Astrocyte (in vitro differentiated cells and primary cell): Measurements from ENCODE around the gene PROSER3. TPM values are rescaled to one million over a fixed set of nuclear protein-coding genes. Genes with fewer than 3 reads are reported as not detected.
A peak's percentile ranks its signal among the peaks of the same experiment; 100 is the strongest.

Source experiments
- DNase-seq: peaks from one replicate; pipeline ENCODE4 v3.0.0-alpha.2; 2010; ENCODE audit warnings: low read depth
- FAIRE-seq: peaks from 2 replicates; lab custom pipeline; 2011; peaks lifted over from hg19 to GRCh38; lab: Jason Lieb, UNC
- H2AFZ ChIP-seq: 2 replicates; pipeline ENCODE4 v1.6.0; 2012; ENCODE audit warnings: low read depth, low read length, inconsistent platforms
- H3K27ac ChIP-seq: 2 replicates; pipeline ENCODE4 v1.5.1; 2011; ENCODE audit warnings: low read depth, low read length, inconsistent platforms
- H3K27me3 ChIP-seq: 2 replicates; pipeline ENCODE4 v1.6.0; 2011; ENCODE audit warnings: low read length, inconsistent platforms; ENCODE audit not compliant: insufficient read depth
- H3K36me3 ChIP-seq: 2 replicates; pipeline ENCODE4 v1.5.1; 2011; ENCODE audit warnings: low read length, inconsistent platforms; ENCODE audit not compliant: insufficient read depth
- H3K4me1 ChIP-seq: 2 replicates; pipeline ENCODE4 v1.5.1; 2011; ENCODE audit warnings: low read length, inconsistent platforms; ENCODE audit not compliant: insufficient read depth
- H3K4me2 ChIP-seq: 2 replicates; pipeline ENCODE4 v1.6.0; 2012; ENCODE audit warnings: low read length, inconsistent platforms
- H3K4me3 ChIP-seq: 2 replicates; pipeline ENCODE4 v1.5.1; 2011; ENCODE audit warnings: low read depth, mild to moderate bottlenecking, low read length, inconsistent platforms; ENCODE audit not compliant: insufficient read depth
- H3K79me2 ChIP-seq: 2 replicates; pipeline ENCODE4 v1.6.0; 2012; ENCODE audit warnings: mild to moderate bottlenecking, low read length, inconsistent platforms; ENCODE audit not compliant: insufficient read depth
- H3K9ac ChIP-seq: 2 replicates; pipeline ENCODE4 v1.6.0; 2012; ENCODE audit warnings: mild to moderate bottlenecking, low read length, inconsistent platforms
- H3K9me3 ChIP-seq: 2 replicates; pipeline ENCODE4 v1.5.1; 2012; ENCODE audit warnings: low read depth, mild to moderate bottlenecking, low read length, inconsistent platforms; ENCODE audit not compliant: insufficient read depth
- H4K20me1 ChIP-seq: 2 replicates; pipeline ENCODE4 v1.6.0; 2012; ENCODE audit warnings: low read length, inconsistent platforms; ENCODE audit not compliant: insufficient read depth
- H3K27ac Mint-ChIP-seq: one replicate; pipeline ENCODE4 v1.8.0; 2021; ENCODE audit warnings: mild to moderate bottlenecking, mixed read lengths; ENCODE audit not compliant: unreplicated experiment
- H3K27me3 Mint-ChIP-seq: one replicate; pipeline ENCODE4 v1.8.0; 2021; ENCODE audit warnings: low read depth, mixed read lengths; ENCODE audit not compliant: unreplicated experiment
- H3K36me3 Mint-ChIP-seq: one replicate; pipeline ENCODE4 v1.8.0; 2021; ENCODE audit warnings: low read depth, mixed read lengths; ENCODE audit not compliant: unreplicated experiment
- H3K4me1 Mint-ChIP-seq: one replicate; pipeline ENCODE4 v1.8.0; 2021; ENCODE audit warnings: low read depth, mixed read lengths; ENCODE audit not compliant: unreplicated experiment
- H3K4me3 Mint-ChIP-seq: one replicate; pipeline ENCODE4 v1.8.0; 2021; ENCODE audit warnings: mild to moderate bottlenecking, moderate library complexity, mixed read lengths; ENCODE audit not compliant: unreplicated experiment
- H3K9me3 Mint-ChIP-seq: one replicate; pipeline ENCODE4 v1.8.0; 2021; ENCODE audit warnings: mild to moderate bottlenecking, mixed read lengths; ENCODE audit not compliant: unreplicated experiment
- CTCF ChIP-seq: IDR thresholded peaks from 2 replicates; pipeline ENCODE4 v1.5.1; 2011; ENCODE audit warnings: low read depth, mild to moderate bottlenecking, inconsistent platforms, low read length, moderate library complexity; ENCODE audit not compliant: insufficient read depth
- EZH2 ChIP-seq: IDR thresholded peaks from 2 replicates; pipeline ENCODE4 v1.6.1; 2012; ENCODE audit warnings: mild to moderate bottlenecking, low read length, inconsistent platforms; ENCODE audit not compliant: insufficient read depth
- total RNA-seq: library from RNA; stranded (reverse); gene quantifications from 2 replicates; pipeline ENCODE4 v1.2.1, GENCODE V29; 2021

PROSER3 gene
- total RNA-seq, 1 donor from 2014 or later = 35.6 TPM

- Histone ChIP-seq H3K27me3 (no peaks in the 10 kb centered on the region), H3K79me2 (no peaks in the 10 kb centered on the region), H3K36me3 (peaks cover 8% of the 10 kb centered on the region), H3K4me3 (peak overlapping the region; percentile 67), H3K27ac (no peak overlapping the region), H2AFZ (no peak overlapping the region), H3K4me2 (peak overlapping the region; percentile 100), H3K9me3 (no peaks in the 10 kb centered on the region), H3K9ac (peak overlapping the region; percentile 66), H4K20me1 (peaks cover 24% of the 10 kb centered on the region), H3K4me1 (peaks cover 5% of the 10 kb centered on the region)
- FAIRE-seq (no peak), DNase-seq (no peak)
- TF ChIP-seq CTCF (no peak), EZH2 (no peak)
- Mint-ChIP-seq H3K4me1 (no peaks in the 10 kb centered on the region), H3K4me3 (peak overlapping the region; percentile 54), H3K9me3 (no peaks in the 10 kb centered on the region), H3K27me3 (no peaks in the 10 kb centered on the region), H3K27ac (no peak overlapping the region), H3K36me3 (peaks cover 9% of the 10 kb centered on the region)
These were observed 18.5 kb upstream of the PROSER3 start for GRCh38 chr19:35739275-35740107.

- Histone ChIP-seq H3K27me3 (no peaks in the 10 kb centered on the region), H3K4me2 (peak overlapping the region; percentile 100), H4K20me1 (peaks cover 19% of the 10 kb centered on the region), H3K4me1 (peaks cover 5% of the 10 kb centered on the region), H3K27ac (no peak overlapping the region), H3K4me3 (peak overlapping the region; percentile 67), H2AFZ (peak overlapping the region; percentile 66), H3K9me3 (no peaks in the 10 kb centered on the region), H3K79me2 (no peaks in the 10 kb centered on the region), H3K36me3 (peaks cover 8% of the 10 kb centered on the region), H3K9ac (peak overlapping the region; percentile 66)
- DNase-seq = no peak
- TF ChIP-seq CTCF (no peak), EZH2 (no peak)
- peaks cover 8% of the 10 kb centered on the region for H3K36me3 Mint-ChIP-seq
- FAIRE-seq = no peak
- no peaks in the 10 kb centered on the region for H3K27me3 Mint-ChIP-seq
- H3K4me1 Mint-ChIP-seq = no peaks in the 10 kb centered on the region
- peak overlapping the region; percentile 82 for H3K4me3 Mint-ChIP-seq
- H3K9me3 Mint-ChIP-seq = no peaks in the 10 kb centered on the region
- no peak overlapping the region for H3K27ac Mint-ChIP-seq
These were observed 17.9 kb upstream of the PROSER3 start for GRCh38 chr19:35740108-35740422.
